GM19351 (cell line): ENCODE measurements around the gene LHPP.
"Not testable (repeated sequence)": the region's sequence is repeated elsewhere in the genome, so short reads cannot be mapped to it uniquely, and the experiment has no call there.

ENCODE experiments used
- ATAC-seq: cut with Tn5 transposase; IDR thresholded peaks from one replicate; pipeline ENCODE4 v1.9.1; 2021; ENCODE audit warnings: mild to moderate bottlenecking, moderate library complexity; ENCODE audit not compliant: unreplicated experiment

LHPP gene

GRCh38 chr10:124534826-124535601 is 73.4 kb downstream of the LHPP start:
- ATAC-seq, result no peak

GRCh38 chr10:124535731-124536495 is 74.3 kb downstream of the LHPP start:
- no peak for ATAC-seq

GRCh38 chr10:124536496-124537050 is 75.0 kb downstream of the LHPP start:
- ATAC-seq, result no peak

- no peak for ATAC-seq
Measured at GRCh38 chr10:124537166-124537725, 75.6 kb downstream of the LHPP start.

GRCh38 chr10:124537891-124538290 is 76.3 kb downstream of the LHPP start:
- no peak for ATAC-seq

- ATAC-seq, result no peak
Measured at GRCh38 chr10:124538706-124539105, 77.1 kb downstream of the LHPP start.

- ATAC-seq, result peak; percentile 74
Measured at GRCh38 chr10:124539935-124540641, 78.5 kb downstream of the LHPP start.

GRCh38 chr10:124541076-124541903 is 79.7 kb downstream of the LHPP start:
- no peak for ATAC-seq

- ATAC-seq, result no peak
Measured at GRCh38 chr10:124542336-124542735, 80.7 kb downstream of the LHPP start.

GRCh38 chr10:124543146-124543545 is 81.5 kb downstream of the LHPP start:
- ATAC-seq, result no peak

- no peak for ATAC-seq
Measured at GRCh38 chr10:124543971-124544370, 82.3 kb downstream of the LHPP start.

- no peak for ATAC-seq
Measured at GRCh38 chr10:124544711-124545110, 83.1 kb downstream of the LHPP start.

- no peak for ATAC-seq
Measured at GRCh38 chr10:124545351-124546054, 83.9 kb downstream of the LHPP start.

- no peak for ATAC-seq
Measured at GRCh38 chr10:124546055-124546369, 84.4 kb downstream of the LHPP start.

GRCh38 chr10:124546957-124547646 is 85.5 kb downstream of the LHPP start:
- no peak for ATAC-seq

GRCh38 chr10:124547647-124548168 is 86.1 kb downstream of the LHPP start:
- ATAC-seq, result no peak

GRCh38 chr10:124549171-124549570 is 87.5 kb downstream of the LHPP start:
- not testable (repeated sequence) for ATAC-seq

- peak; percentile 71 for ATAC-seq
Measured at GRCh38 chr10:124550293-124551034, 88.8 kb downstream of the LHPP start.
